MCF 10A (cell line): ENCODE measurements around the gene RSL1D1. TPM values are rescaled to one million over a fixed set of nuclear protein-coding genes. Genes with fewer than 3 reads are reported as not detected.

Experiments
- BruUV-seq: library from RNA; stranded (reverse); fragments of 400-500 nt; replicated peaks from 2 replicates; lab custom pipeline; 2021; lab: Mats Ljungman, UMichigan
- CTCF ChIA-PET: fragments of 300-600 bp; sonication (Branson Sonifier 250); formaldehyde crosslinking; extraction: SDS; loops from one replicate; lab custom pipeline; 2021; ENCODE audit warnings: antibody characterized with exemption, inconsistent platforms; lab: Yijun Ruan, JAX
- POLR2A ChIA-PET: fragments of 300-600, 350-650 bp; sonication (Branson Sonifier 250); formaldehyde crosslinking; extraction: SDS; loops from one replicate; lab custom pipeline; 2020; ENCODE audit warnings: antibody characterized with exemption, inconsistent platforms; lab: Yijun Ruan, JAX
- DNase-seq: peaks from one replicate; pipeline ENCODE4 v3.0.0-alpha.2; 2018; ENCODE audit not compliant: unreplicated experiment
- H3K27ac Mint-ChIP-seq: one replicate; pipeline ENCODE4 v1.8.0; 2022; ENCODE audit warnings: mild to moderate bottlenecking, low read depth, mixed read lengths; ENCODE audit not compliant: unreplicated experiment
- H3K27me3 Mint-ChIP-seq: one replicate; pipeline ENCODE4 v1.8.0; 2022; ENCODE audit warnings: mixed read lengths; ENCODE audit not compliant: insufficient read depth, unreplicated experiment
- H3K36me3 Mint-ChIP-seq: one replicate; pipeline ENCODE4 v1.8.0; 2022; ENCODE audit warnings: mild to moderate bottlenecking, moderate library complexity, mixed read lengths; ENCODE audit not compliant: insufficient read depth, unreplicated experiment
- H3K4me1 Mint-ChIP-seq: one replicate; pipeline ENCODE4 v1.8.0; 2022; ENCODE audit warnings: mixed read lengths; ENCODE audit not compliant: insufficient read depth, unreplicated experiment
- H3K4me3 Mint-ChIP-seq: one replicate; pipeline ENCODE4 v1.8.0; 2022; ENCODE audit warnings: mild to moderate bottlenecking, moderate library complexity, mixed read lengths; ENCODE audit not compliant: unreplicated experiment
- H3K9me3 Mint-ChIP-seq: one replicate; pipeline ENCODE4 v1.8.0; 2022; ENCODE audit warnings: mixed read lengths; ENCODE audit not compliant: unreplicated experiment
- CTCF ChIP-seq: fragments of 200-600 bp; IDR thresholded peaks from one replicate; pipeline ENCODE4 v1.8.0; 2022; ENCODE audit warnings: antibody characterized with exemption, mild to moderate bottlenecking; ENCODE audit not compliant: unreplicated experiment
- intact Hi-C: fragments of 100-400 bp; cut with micrococcal nuclease; formaldehyde crosslinking; loops from 2 replicates; pipeline ENCODE4 v1.14.1; 2022
- total RNA-seq: library from RNA; stranded (reverse); gene quantifications from 2 replicates; pipeline ENCODE4 v1.2.3, GENCODE V29; 2022

The RSL1D1 gene
- total RNA-seq, 1 experiment from 2014 or later, result 406 TPM

- Mint-ChIP-seq H3K9me3 (no peaks in the 10 kb centered on the region), H3K27me3 (no peaks in the 10 kb centered on the region), H3K4me1 (peaks cover 40% of the 10 kb centered on the region), H3K4me3 (peak overlapping the region; percentile 91), H3K27ac (peak overlapping the region; percentile 99), H3K36me3 (peaks cover 35% of the 10 kb centered on the region)
- POLR2A ChIA-PET, result interaction anchor here (0.6 to 4.8 kb wide), 31 partner anchors 10 to 777 kb away, joined by 3 to 115 read pairs (median 5); partner anchors contain the start of genes GSPT1, RSL1D1 and TXNDC11
- no peak for TF ChIP-seq CTCF
- peak; percentile 45 for DNase-seq
- CTCF ChIA-PET, result interaction anchor here (0.5 to 3.7 kb wide), 30 partner anchors 10 to 832 kb away, joined by 3 to 34 read pairs (median 4); partner anchors contain the start of gene TXNDC11
- intact Hi-C loops, result loop anchor here (5.0 kb wide), 1 partner anchor 54 kb away; the partner anchor contains the start of gene TXNDC11
- BruUV-seq, result TSS peak; percentile 43
Observed at GRCh38 chr16:11796227-11797165, 54.8 kb downstream of the RSL1D1 start.

GRCh38 chr16:11795887-11796226 lies 55.5 kb downstream of the RSL1D1 start:
- no peak for DNase-seq
- peak overlapping the region; percentile 91 for H3K4me3 Mint-ChIP-seq
- CTCF ChIA-PET, result interaction anchor here (0.6 to 3.7 kb wide), 7 partner anchors 10 to 647 kb away, joined by 3 to 34 read pairs (median 3); no protein-coding TSS in a partner anchor
- BruUV-seq, result no TSS peak
- no peak for TF ChIP-seq CTCF
- peaks cover 41% of the 10 kb centered on the region for H3K36me3 Mint-ChIP-seq
- POLR2A ChIA-PET, result interaction anchor here (0.6 to 4.8 kb wide), 10 partner anchors 9 to 233 kb away, joined by 3 to 115 read pairs (median 8); partner anchors contain the start of genes RSL1D1 and TXNDC11
- peak overlapping the region; percentile 99 for H3K27ac Mint-ChIP-seq
- H3K4me1 Mint-ChIP-seq, result peaks cover 46% of the 10 kb centered on the region
- intact Hi-C loops, result loop anchor here (5.0 kb wide), 1 partner anchor 54 kb away; the partner anchor contains the start of gene TXNDC11
- H3K9me3 Mint-ChIP-seq, result no peaks in the 10 kb centered on the region
- H3K27me3 Mint-ChIP-seq, result no peaks in the 10 kb centered on the region

- H3K4me3 Mint-ChIP-seq, result peak overlapping the region; percentile 91
- intact Hi-C loops, result loop anchor here (5.0 kb wide), 1 partner anchor 53 kb away; the partner anchor contains the start of gene TXNDC11
- no peak for TF ChIP-seq CTCF
- ChIA-PET CTCF (interaction anchor here (0.7 to 3.7 kb wide), 5 partner anchors 14 to 646 kb away, joined by 3 to 34 read pairs (median 3); no protein-coding TSS in a partner anchor), POLR2A (interaction anchor here (0.6 to 4.8 kb wide), 10 partner anchors 9 to 233 kb away, joined by 3 to 115 read pairs (median 8); partner anchors contain the start of genes RSL1D1 and TXNDC11)
- peaks cover 41% of the 10 kb centered on the region for H3K36me3 Mint-ChIP-seq
- peak overlapping the region; percentile 99 for H3K27ac Mint-ChIP-seq
- H3K9me3 Mint-ChIP-seq, result no peaks in the 10 kb centered on the region
- H3K4me1 Mint-ChIP-seq, result peaks cover 46% of the 10 kb centered on the region
- no TSS peak for BruUV-seq
- no peak for DNase-seq
- H3K27me3 Mint-ChIP-seq, result no peaks in the 10 kb centered on the region
Observed at GRCh38 chr16:11794996-11795886, 56.1 kb downstream of the RSL1D1 start.
